Measurements from ENCODE around the gene POU4F1.

DNA sequence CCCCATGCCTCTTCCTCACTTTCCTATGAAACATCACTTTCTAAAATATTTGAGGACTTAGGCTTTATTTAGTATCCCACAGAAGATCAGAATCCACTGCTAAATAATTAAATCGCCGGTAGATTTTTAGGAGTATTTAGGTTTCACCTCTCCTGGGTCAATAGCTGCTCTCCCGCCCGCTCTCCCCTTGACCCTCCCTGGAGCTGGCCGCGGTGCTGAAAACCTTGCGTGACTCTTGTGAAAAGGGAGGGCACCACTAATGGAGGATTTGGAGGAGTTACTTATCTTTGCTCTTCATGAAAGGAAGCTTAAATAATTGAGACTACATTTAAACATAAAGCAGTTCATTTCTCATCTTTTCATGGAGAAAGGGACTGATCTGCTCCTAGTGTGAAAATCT is 14.1 kb downstream of the POU4F1 start:
- TF ChIP-seq, protein P1, sequence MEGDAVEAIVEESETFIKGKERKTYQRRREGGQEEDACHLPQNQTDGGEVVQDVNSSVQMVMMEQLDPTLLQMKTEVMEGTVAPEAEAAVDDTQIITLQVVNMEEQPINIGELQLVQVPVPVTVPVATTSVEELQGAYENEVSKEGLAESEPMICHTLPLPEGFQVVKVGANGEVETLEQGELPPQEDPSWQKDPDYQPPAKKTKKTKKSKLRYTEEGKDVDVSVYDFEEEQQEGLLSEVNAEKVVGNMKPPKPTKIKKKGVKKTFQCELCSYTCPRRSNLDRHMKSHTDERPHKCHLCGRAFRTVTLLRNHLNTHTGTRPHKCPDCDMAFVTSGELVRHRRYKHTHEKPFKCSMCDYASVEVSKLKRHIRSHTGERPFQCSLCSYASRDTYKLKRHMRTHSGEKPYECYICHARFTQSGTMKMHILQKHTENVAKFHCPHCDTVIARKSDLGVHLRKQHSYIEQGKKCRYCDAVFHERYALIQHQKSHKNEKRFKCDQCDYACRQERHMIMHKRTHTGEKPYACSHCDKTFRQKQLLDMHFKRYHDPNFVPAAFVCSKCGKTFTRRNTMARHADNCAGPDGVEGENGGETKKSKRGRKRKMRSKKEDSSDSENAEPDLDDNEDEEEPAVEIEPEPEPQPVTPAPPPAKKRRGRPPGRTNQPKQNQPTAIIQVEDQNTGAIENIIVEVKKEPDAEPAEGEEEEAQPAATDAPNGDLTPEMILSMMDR (IDR thresholded peaks at IDR 0.05): no peak
- TF ChIP-seq EZH2 (IDR thresholded peaks at IDR 0.05; ENCODE audit: borderline replicate concordance, insufficient read depth, low read depth, low read length, poor library complexity, severe bottlenecking): no peak

All from B cell (primary cell).